MM.1S (cell line): Measurements from ENCODE around the gene FIS1.

Experiments
- CTCF ChIP-seq: fragments of 300-600 bp; sonication (generic); IDR thresholded peaks from 2 replicates; pipeline ENCODE4 v1.5.1; 2016; ENCODE audit warnings: antibody characterized with exemption, low read length, mixed read lengths
- EZH2 ChIP-seq: fragments of 300-600 bp; sonication (generic); optimal IDR thresholded peaks from 2 replicates; pipeline ENCODE3; 2017; ENCODE audit warnings: low read depth, mild to moderate bottlenecking, antibody characterized with exemption, low read length, mixed read lengths
- EZH2phosphoT487 ChIP-seq: fragments of 300-600 bp; sonication (generic); IDR thresholded peaks from 2 replicates; pipeline ENCODE4 v1.6.1; 2018; ENCODE audit warnings: antibody characterized with exemption, low read length

- TF ChIP-seq CTCF (no peak), EZH2phosphoT487 (no peak), EZH2 (no peak)
These were observed 24.8 kb upstream of the FIS1 start for GRCh38 chr7:101269664-101270063.
